GM03348 (cell line): ENCODE results near the gene VWA7.
"Not testable (repeated sequence)": the region's sequence is repeated elsewhere in the genome, so short reads cannot be mapped to it uniquely, and the experiment has no call there.

Experiments
- DNase-seq: peaks from one replicate; pipeline ENCODE4 v3.0.0; 2012; ENCODE audit warnings: low spot score

The VWA7 gene

DNA sequence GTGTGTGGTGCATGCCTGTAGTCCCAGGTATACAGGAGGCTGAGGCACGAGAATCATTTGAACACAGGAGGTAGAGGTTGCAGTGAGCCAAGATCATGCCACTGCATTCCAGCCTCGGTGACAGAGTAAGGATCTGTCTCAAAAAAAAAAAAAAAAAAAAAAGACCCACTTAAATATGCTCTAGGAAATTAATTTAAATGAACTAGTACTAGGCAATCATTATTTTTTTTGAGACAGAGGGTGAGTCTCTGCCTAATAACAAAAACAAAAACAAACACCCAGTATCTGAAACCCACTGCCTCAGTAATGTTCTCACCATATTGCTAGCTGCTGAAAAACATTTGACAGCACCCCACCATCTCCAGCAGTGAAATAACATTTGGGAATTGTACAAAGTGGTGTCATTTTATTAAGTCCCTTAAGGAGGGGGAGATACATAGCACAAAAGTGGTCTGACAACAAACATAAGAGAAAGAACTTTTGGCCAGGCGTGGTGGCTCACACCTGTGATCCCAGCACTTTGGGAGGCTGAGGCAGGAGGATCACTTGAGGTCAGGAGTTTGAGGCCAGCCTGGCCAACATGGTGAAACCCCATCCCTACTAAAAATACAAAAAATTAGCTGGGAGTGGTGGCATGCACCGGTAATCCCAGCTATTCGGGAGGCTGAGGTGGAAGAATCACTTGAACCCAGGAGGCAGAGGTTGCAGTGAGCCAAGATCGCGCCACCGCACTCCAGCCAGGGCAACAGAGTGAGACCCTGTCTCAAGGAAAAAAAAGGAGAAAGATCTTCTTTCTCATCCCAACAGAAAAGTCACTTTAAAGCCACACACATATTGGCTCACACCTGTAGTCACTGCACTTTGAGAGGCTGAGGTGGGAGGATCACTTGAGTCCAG lies 24.2 kb upstream of the VWA7 start:
- not testable (repeated sequence) for DNase-seq

- DNase-seq, result no peak
These were observed 22.7 kb upstream of the VWA7 start for GRCh38 chr6:31799781-31800180.

DNA sequence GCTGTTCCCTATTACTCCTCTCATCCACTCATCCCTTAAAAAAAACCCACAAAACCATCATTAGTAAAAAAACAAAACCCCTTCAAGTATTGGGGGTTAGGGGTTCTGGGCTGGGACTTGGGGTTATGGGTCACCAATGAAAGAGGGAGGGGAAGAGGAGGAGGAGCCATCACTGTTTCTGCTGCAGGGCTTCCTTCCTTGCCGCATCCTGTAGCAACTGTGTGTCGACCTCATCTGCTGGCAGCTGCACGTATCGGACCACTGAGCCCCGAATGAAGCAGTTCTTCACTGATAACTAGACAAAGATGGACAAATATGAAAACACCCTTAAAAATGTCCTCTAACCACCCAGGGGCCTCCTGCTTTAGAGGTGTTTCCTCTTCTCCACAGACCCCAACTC lies 20.5 kb upstream of the VWA7 start:
- no peak for DNase-seq

DNA sequence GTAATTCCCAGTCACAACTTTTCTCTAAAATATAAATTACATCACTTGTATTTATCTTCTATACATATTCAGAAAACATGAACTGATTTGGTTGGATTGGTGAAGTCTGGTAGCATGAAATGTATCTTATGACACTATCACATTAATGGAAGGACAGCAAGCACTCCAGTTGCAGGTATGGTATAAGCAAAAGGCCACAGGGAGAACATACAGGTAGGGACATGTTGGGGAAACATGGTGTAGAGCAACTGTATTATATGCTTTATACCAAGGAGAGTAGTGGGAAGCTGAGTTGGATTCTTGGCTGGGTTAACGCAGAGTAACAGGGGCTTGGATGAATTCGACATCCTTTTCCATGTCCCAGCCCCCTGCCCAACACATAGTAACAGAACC lies 19.9 kb upstream of the VWA7 start:
- no peak for DNase-seq

GRCh38 chr6:31795616-31796298 lies 18.6 kb upstream of the VWA7 start, which contains the start of gene VARS1:
Gene VARS1 (minus strand): TSS chr6:31795752. CDS start chr6:31795217, 535 bp downstream.
- peak; percentile 98 for DNase-seq

GRCh38 chr6:31794866-31795615 lies 17.9 kb upstream of the VWA7 start:
- DNase-seq, result no peak

DNA sequence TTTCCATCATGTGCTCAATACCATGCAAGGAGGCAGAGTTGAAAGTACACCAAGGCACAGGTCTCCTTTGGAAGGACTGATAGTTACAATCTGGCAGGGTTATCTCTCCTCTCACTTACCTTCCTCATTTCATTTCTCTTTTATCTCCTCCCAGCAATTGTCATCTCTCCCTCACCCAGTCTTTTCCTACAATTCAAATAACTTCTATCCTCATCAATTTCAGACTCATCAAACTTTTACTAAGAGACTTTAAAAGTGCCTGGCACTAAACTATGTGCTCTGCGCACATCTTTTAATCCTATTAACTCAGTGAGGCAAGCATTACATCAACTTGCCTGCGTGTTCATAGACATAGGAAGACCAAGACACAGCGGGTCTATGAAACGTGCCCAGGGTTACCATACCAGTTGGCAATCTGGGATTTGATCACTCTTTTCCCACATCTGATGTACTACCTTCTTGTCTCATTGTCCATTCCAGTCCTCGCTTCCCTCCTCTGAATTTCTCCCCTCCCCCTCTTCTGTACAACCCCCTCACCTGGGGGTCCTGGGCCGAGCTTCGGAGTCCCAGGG lies 17.3 kb upstream of the VWA7 start:
- DNase-seq, result peak; percentile 34

DNA sequence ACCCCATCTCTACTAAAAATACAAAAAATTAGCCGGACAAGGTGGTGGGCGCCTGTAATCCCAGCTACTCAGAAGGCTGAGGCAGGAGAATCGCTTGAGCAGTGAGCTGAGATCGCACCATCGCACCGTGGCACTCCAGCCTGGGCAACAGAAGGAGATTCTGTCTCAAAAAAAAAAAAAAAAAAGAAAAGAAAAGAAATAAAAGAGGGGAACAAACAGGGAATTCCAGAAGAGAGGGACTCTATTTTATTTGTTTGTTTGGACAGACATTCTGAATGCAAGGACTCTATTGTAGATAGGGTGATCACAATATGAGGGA lies 16.8 kb upstream of the VWA7 start:
- DNase-seq, result not testable (repeated sequence)

GRCh38 chr6:31792761-31793171 lies 15.6 kb upstream of the VWA7 start:
- peak; percentile 14 for DNase-seq

DNA sequence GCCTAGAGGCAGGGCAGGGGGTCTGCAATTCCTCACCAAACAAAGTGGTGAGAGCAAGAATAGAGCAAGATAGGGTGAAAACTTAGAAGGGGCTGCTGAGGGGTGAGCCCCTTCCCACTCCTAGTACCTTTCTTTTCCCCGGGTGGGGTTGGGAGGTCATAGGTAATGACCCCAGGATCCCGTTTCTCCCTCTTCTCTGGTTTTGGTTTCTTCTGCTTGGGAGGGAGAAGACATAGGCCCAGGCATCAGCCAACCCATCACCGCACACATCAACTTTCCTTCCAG lies 14.9 kb upstream of the VWA7 start:
- no peak for DNase-seq

DNA sequence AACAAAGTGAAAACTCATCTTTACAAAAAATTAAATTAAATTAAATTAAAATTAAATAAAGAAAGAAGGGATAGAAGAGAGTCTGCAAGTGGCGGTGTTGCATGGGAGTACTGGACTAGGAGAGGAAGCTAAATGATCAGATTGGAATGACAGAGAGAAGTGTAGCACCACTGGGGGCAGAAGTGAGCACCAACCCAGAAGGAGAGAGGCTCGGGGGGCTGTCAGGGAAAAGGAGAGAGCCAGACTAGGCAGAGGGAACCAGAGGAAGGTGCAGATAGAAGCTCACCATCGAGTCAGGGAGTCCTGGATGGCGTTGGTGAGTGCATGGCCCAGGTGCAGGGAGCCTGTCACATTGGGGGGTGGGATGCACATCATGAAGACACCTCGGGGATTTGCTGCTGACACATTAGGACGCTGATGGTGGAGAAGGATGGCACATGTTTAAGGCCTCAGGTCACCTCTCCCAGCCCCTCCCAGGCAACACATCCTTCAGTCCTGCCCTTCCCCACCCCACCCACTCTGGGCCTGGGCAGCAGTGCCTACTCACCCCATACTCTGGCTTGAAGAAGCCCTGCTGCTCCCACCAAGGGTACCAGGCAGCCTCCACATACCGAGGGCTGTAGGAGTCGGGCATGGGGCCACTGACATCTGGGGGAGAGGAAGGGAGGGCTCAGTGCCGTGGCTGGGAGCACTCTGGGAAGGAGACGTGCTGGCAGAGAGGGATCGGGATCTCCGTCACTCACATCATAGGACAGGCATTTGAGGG lies 14.4 kb upstream of the VWA7 start:
- peak; percentile 82 for DNase-seq

GRCh38 chr6:31785475-31785874 lies 8.3 kb upstream of the VWA7 start:
- no peak for DNase-seq

GRCh38 chr6:31784098-31784925 lies 7.2 kb upstream of the VWA7 start:
- no peak for DNase-seq

GRCh38 chr6:31782126-31782855 lies 5.2 kb upstream of the VWA7 start:
- DNase-seq, result no peak

- DNase-seq, result no peak
These were observed 4.4 kb upstream of the VWA7 start for GRCh38 chr6:31781244-31782125.

GRCh38 chr6:31780507-31781243 lies 3.5 kb upstream of the VWA7 start:
- DNase-seq, result no peak

- no peak for DNase-seq
These were observed 2.8 kb upstream of the VWA7 start for GRCh38 chr6:31779908-31780307.
